Femur (tissue), 1 donor: ENCODE results near the gene ALPK1.
"Not testable (repeated sequence)": the region's sequence is repeated elsewhere in the genome, so short reads cannot be mapped to it uniquely, and the experiment has no call there.

Source experiments
- DNase-seq: peaks from one replicate; pipeline ENCODE4 v3.0.0-alpha.2; 2017

The ALPK1 gene

GRCh38 chr4:112472318-112472717 lies 175.1 kb downstream of the ALPK1 start:
- DNase-seq, result no peak

- no peak for DNase-seq
Observed at GRCh38 chr4:112473985-112474384, 176.8 kb downstream of the ALPK1 start.

GRCh38 chr4:112485930-112486329 lies 188.8 kb downstream of the ALPK1 start:
- no peak for DNase-seq

DNA sequence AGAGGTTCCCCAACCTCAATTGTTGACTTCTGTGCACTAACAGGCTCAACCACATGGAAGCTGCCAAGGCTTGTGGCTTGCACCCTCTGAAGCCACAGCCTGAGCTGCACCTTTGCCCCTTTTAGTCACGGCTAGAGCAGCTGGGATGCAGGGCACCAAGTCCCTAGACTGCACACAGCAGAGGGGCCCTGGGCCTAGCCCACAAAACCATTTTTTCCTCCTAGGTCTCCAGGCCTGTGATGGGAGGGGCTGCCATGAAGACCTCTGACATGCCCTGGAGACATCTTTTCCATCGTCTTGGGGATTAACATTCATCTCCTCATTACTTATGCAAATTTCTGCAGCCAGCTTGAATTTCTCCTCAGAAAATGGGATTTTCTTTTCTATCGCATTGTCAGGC lies 193.6 kb downstream of the ALPK1 start:
- not testable (repeated sequence) for DNase-seq
